Endothelial cell (in vitro differentiated cells): ENCODE measurements around the gene VWA1. TPM values are rescaled to one million over a fixed set of nuclear protein-coding genes. Genes with fewer than 3 reads are reported as not detected.
"Not testable (repeated sequence)": the region's sequence is repeated elsewhere in the genome, so short reads cannot be mapped to it uniquely, and the experiment has no call there.

Experiments used
- DNase-seq: peaks from one replicate; pipeline ENCODE4 v3.0.0; 2021; ENCODE audit warnings: low spot score
- H3K27ac Mint-ChIP-seq: one replicate; pipeline ENCODE4 v1.8.0; 2021; ENCODE audit warnings: mixed read lengths, inconsistent platforms; ENCODE audit not compliant: unreplicated experiment
- H3K27me3 Mint-ChIP-seq: one replicate; pipeline ENCODE4 v1.8.0; 2021; ENCODE audit warnings: mild to moderate bottlenecking, moderate library complexity, mixed read lengths, inconsistent platforms; ENCODE audit not compliant: unreplicated experiment
- H3K36me3 Mint-ChIP-seq: one replicate; pipeline ENCODE4 v1.8.0; 2021; ENCODE audit warnings: mild to moderate bottlenecking, low read depth, mixed read lengths, inconsistent platforms; ENCODE audit not compliant: unreplicated experiment
- H3K4me1 Mint-ChIP-seq: one replicate; pipeline ENCODE4 v1.8.0; 2021; ENCODE audit warnings: mild to moderate bottlenecking, mixed read lengths, inconsistent platforms; ENCODE audit not compliant: unreplicated experiment
- H3K4me3 Mint-ChIP-seq: one replicate; pipeline ENCODE4 v1.8.0; 2021; ENCODE audit warnings: mild to moderate bottlenecking, mixed read lengths, inconsistent platforms; ENCODE audit not compliant: unreplicated experiment
- H3K9me3 Mint-ChIP-seq: one replicate; pipeline ENCODE4 v1.8.0; 2021; ENCODE audit warnings: mixed read lengths, inconsistent platforms; ENCODE audit not compliant: unreplicated experiment
- total RNA-seq: library from RNA; stranded (reverse); fragmentation: NEBNext Ultra II Directional; extraction: Animal tissue kit (Norgen Biotek cat#: 25700); gene quantifications from one replicate; pipeline ENCODE4 v1.2.1, GENCODE V29; 2021; ENCODE audit not compliant: unreplicated experiment
- TF ChIP-seq, protein P1 (sequence below): fragments of 200-600 bp; sonication (generic); IDR thresholded peaks from one replicate; pipeline ENCODE4 v1.5.0; 2021; ENCODE audit warnings: antibody characterized with exemption; ENCODE audit not compliant: unreplicated experiment

The VWA1 gene
- total RNA-seq, 1 donor from 2014 or later, result 34.2 TPM

DNA sequence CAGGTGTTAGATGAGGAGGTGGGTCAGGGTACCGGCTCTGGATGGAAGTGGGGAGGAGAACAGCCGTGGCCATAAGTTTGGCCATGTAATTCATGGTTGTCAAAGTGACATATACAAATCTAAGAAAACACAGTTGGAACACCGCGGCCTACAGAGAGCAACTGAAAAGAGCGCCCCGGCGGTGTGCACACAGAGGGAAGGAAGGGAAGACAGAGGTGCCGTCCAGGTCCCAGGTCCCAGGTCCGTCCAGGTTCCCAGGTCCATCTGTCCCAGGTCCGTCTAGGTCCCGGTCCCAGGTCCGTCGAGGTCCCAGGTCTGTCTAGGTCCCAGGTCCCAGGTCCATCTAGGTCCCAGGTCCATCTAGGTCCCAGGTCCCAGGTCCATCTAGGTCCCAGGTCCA lies 23.9 kb upstream of the VWA1 start:
- no peaks in the 10 kb centered on the region for H3K27me3 Mint-ChIP-seq
- no peak overlapping the region for H3K4me3 Mint-ChIP-seq

GRCh38 chr1:1412311-1412902 lies 23.1 kb upstream of the VWA1 start:
- H3K27me3 Mint-ChIP-seq, DNase-seq, H3K9me3 Mint-ChIP-seq, H3K4me3 Mint-ChIP-seq, H3K27ac Mint-ChIP-seq, H3K36me3 Mint-ChIP-seq, H3K4me1 Mint-ChIP-seq: not testable (repeated sequence)

More for the DNA sequence above, 23.9 kb upstream of the VWA1 start:
- H3K27ac Mint-ChIP-seq, result no peak overlapping the region
- DNase-seq, result no peak
- peaks cover 3% of the 10 kb centered on the region for H3K36me3 Mint-ChIP-seq
- H3K4me1 Mint-ChIP-seq, result peaks cover 5% of the 10 kb centered on the region
- no peaks in the 10 kb centered on the region for H3K9me3 Mint-ChIP-seq
- TF ChIP-seq, protein P1, sequence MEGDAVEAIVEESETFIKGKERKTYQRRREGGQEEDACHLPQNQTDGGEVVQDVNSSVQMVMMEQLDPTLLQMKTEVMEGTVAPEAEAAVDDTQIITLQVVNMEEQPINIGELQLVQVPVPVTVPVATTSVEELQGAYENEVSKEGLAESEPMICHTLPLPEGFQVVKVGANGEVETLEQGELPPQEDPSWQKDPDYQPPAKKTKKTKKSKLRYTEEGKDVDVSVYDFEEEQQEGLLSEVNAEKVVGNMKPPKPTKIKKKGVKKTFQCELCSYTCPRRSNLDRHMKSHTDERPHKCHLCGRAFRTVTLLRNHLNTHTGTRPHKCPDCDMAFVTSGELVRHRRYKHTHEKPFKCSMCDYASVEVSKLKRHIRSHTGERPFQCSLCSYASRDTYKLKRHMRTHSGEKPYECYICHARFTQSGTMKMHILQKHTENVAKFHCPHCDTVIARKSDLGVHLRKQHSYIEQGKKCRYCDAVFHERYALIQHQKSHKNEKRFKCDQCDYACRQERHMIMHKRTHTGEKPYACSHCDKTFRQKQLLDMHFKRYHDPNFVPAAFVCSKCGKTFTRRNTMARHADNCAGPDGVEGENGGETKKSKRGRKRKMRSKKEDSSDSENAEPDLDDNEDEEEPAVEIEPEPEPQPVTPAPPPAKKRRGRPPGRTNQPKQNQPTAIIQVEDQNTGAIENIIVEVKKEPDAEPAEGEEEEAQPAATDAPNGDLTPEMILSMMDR, result no peak

GRCh38 chr1:1415751-1416150 lies 19.7 kb upstream of the VWA1 start:
- Mint-ChIP-seq H3K9me3 (no peaks in the 10 kb centered on the region), H3K4me1 (no peaks in the 10 kb centered on the region), H3K27ac (no peak overlapping the region), H3K4me3 (no peak overlapping the region), H3K36me3 (peaks cover 3% of the 10 kb centered on the region), H3K27me3 (peaks cover 1% of the 10 kb centered on the region)
- TF ChIP-seq, protein P1, result no peak
- DNase-seq, result no peak

DNA sequence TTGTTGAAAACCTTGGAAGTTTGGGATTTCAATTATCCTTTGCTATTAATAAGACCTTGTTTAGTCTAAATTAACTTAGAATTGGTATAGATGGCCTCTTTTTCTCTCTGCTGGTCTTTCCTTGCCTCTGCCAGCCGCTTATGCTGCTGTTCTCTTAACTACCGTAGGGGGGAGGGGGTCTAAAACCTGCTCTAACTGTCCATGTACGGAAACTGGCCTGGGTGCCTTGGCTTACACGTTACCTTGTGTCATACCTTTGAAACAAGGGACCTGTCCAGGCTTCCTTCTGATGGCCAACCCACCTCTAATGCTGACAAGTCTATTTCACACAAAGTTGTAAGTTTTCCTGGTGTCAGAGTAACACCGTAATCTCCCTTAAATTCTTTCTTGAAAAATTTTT lies 18.1 kb upstream of the VWA1 start:
- not testable (repeated sequence) for H3K4me3 Mint-ChIP-seq, H3K9me3 Mint-ChIP-seq, H3K27ac Mint-ChIP-seq, H3K4me1 Mint-ChIP-seq, H3K36me3 Mint-ChIP-seq, DNase-seq, H3K27me3 Mint-ChIP-seq

GRCh38 chr1:1417825-1418463 lies 17.5 kb upstream of the VWA1 start:
- not testable (repeated sequence) for H3K27ac Mint-ChIP-seq, H3K4me3 Mint-ChIP-seq, H3K9me3 Mint-ChIP-seq, H3K27me3 Mint-ChIP-seq, H3K4me1 Mint-ChIP-seq, DNase-seq, H3K36me3 Mint-ChIP-seq

DNA sequence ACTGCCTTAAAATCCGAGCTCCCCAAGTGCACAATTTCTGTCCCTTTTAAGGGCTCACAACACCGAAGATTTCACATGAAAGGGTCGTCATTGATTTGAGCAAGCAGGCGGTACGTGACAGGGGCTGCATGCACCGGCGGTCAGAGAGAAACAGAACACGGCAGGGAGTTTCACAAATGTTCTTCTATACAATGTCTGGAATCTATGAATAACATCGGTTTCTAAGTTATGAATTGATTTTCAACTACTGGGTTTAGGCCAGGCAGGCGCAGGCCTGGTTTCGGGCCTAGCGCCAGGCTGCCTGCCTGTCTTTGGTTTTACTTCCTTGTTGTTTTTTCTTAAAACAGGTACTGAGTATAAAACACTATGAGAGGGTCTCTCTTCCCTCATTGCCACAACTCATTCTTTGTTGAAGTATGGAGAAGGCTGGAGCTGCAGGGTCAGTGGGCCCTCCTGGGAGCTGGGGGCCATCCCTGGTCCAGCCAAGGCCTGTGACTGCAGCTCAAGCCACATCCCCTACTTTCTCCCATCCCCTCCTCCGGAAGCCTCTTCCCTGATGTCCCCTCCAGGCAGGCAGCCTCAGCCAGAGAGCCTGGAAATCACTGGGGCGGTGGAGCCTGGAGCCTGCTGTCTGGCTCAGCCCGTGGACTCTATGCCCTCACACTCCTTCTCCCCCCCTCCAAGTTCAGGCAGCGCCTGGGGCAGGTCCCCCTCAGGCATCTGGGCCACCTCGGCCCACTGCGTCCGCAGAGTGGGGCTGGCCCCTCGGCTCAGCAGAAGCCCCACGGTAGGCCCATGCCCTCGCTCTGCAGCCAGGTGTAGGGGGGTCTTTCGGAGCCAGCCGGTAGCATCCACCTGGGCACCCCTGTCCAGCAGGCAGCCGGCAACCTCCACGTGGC lies 16.8 kb upstream of the VWA1 start:
- Mint-ChIP-seq H3K36me3 (no peaks in the 10 kb centered on the region), H3K4me3 (peak overlapping the region; percentile 25), H3K9me3 (no peaks in the 10 kb centered on the region), H3K27ac (no peak overlapping the region), H3K27me3 (peaks cover 1% of the 10 kb centered on the region), H3K4me1 (peaks cover 12% of the 10 kb centered on the region)
- no peak for DNase-seq
- TF ChIP-seq, protein P1, result no peak
